ENCODE data around the gene TNFAIP8.

DNA sequence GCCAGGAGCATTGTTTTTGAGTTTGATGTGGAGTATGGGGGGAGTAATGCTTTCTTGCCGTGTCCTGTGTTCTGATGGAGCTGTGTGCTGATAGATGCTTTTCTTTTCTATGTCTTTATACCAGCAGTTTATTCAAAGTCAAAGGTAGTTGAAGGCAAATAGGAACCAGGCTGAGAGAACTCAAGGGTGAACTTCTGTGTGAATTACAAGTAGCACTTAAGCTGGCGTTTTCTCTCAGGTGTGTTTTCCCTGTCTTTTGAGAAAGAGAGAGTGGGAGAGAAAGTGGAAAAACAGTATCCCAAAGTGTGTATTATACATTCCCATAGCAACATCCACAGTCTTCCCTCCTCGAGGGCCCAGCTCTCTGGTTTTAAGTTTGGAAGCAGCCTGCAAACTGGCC is 1.5 kb downstream of the TNFAIP8 start:
- TF ChIP-seq POLR2A (IDR thresholded peaks at IDR 0.05; ENCODE audit: low read depth, low read length) (no peak), POLR2AphosphoS5 (IDR thresholded peaks at IDR 0.05; ENCODE audit: low read depth, low read length) (no peak)
